GDM1 (cell line): ENCODE measurements around the gene MED8.
"Not testable (repeated sequence)": the region's sequence is repeated elsewhere in the genome, so short reads cannot be mapped to it uniquely, and the experiment has no call there.

Source experiments
- DNase-seq: peaks from one replicate; lab custom pipeline; 2025; lab: John Stamatoyannopoulos, UW

The MED8 gene

GRCh38 chr1:43421976-43422750 lies 32.6 kb upstream of the MED8 start:
- DNase-seq: no peak

- no peak for DNase-seq
These were observed 31.8 kb upstream of the MED8 start for GRCh38 chr1:43421396-43421795.

GRCh38 chr1:43420874-43421273 lies 31.3 kb upstream of the MED8 start:
- DNase-seq: no peak

- no peak for DNase-seq
These were observed 30.2 kb upstream of the MED8 start for GRCh38 chr1:43419627-43420425.

GRCh38 chr1:43418858-43419257 lies 29.3 kb upstream of the MED8 start:
- no peak for DNase-seq

GRCh38 chr1:43415901-43416300 lies 26.3 kb upstream of the MED8 start:
- no peak for DNase-seq

GRCh38 chr1:43414634-43415223 lies 25.1 kb upstream of the MED8 start:
- DNase-seq: peak; percentile 33

- not testable (repeated sequence) for DNase-seq
These were observed 23.8 kb upstream of the MED8 start for GRCh38 chr1:43413426-43413825.

GRCh38 chr1:43410571-43410970 lies 21.0 kb upstream of the MED8 start:
- DNase-seq: no peak

- no peak for DNase-seq
These were observed 16.3 kb upstream of the MED8 start for GRCh38 chr1:43405876-43406234.

GRCh38 chr1:43405219-43405875 lies 15.7 kb upstream of the MED8 start:
- no peak for DNase-seq

GRCh38 chr1:43404353-43404752 lies 14.8 kb upstream of the MED8 start:
- DNase-seq: no peak

- no peak for DNase-seq
These were observed 12.7 kb upstream of the MED8 start for GRCh38 chr1:43402089-43402865.

GRCh38 chr1:43400441-43400840 lies 10.8 kb upstream of the MED8 start:
- not testable (repeated sequence) for DNase-seq

GRCh38 chr1:43398227-43398626 lies 8.6 kb upstream of the MED8 start:
- DNase-seq: no peak

- no peak for DNase-seq
These were observed 6.5 kb upstream of the MED8 start for GRCh38 chr1:43396059-43396458.

- no peak for DNase-seq
These were observed 5.9 kb upstream of the MED8 start for GRCh38 chr1:43395523-43395922.

GRCh38 chr1:43392702-43393101 lies 3.1 kb upstream of the MED8 start:
- DNase-seq: no peak

GRCh38 chr1:43388613-43389012 lies 987 bp downstream of the MED8 start:
- DNase-seq: no peak

- no peak for DNase-seq
These were observed 1.5 kb downstream of the MED8 start for GRCh38 chr1:43387976-43388599.

GRCh38 chr1:43386676-43387075 lies 2.9 kb downstream of the MED8 start:
- DNase-seq: no peak
